Measurements from ENCODE around the gene TNFRSF1B.
"Not testable (repeated sequence)": the region's sequence is repeated elsewhere in the genome, so short reads cannot be mapped to it uniquely, and the experiment has no call there.

Gene TNFRSF1B

DNA sequence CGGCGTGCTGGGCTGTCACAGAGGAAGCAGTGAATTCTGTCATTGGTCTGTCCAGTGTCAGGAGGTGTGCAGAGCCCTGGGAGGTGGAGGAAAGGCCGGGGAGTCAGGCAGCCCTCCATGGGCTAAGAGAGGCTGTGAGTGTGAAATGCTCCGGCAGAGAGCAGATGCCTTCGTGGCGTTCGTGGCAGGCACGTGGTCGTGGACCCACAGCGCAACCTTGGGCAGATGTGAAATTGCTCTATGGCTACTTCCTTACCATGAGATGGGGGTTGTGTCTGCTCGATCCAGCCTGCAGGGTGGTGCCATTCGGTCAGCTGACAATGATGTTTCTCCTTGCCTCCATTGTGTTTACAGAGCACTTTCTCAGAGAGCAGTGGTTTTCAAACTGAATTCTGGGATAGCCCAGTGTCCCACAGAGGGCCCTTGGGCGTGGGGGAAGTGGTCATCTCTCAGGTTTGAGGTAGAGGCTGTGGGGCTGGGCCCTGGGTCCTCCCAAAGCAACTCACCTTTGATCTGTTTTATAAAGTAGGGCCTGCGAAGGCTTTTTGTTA is 27.9 kb downstream of the TNFRSF1B start:
- DNase-seq: no peak

DNA sequence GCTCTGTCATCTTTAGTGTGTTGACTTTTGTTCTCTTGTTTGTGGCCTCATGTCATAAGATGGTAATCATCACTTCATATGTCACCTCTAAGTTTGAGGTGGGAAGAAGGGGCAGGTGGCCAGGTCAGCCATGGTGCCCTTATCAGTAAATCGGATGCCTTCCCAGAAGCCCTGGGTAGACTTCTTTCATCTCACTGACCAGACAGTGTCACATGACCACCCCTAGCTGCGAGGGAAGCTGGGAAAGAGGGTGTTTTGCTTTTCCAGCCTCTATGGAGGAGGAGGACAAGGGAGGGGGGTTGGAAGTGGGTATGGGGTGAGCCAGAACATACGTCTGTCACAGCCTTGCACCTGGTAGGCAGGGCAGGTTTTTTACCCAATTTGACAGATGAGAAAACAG is 28.6 kb downstream of the TNFRSF1B start:
- DNase-seq: no peak

DNA sequence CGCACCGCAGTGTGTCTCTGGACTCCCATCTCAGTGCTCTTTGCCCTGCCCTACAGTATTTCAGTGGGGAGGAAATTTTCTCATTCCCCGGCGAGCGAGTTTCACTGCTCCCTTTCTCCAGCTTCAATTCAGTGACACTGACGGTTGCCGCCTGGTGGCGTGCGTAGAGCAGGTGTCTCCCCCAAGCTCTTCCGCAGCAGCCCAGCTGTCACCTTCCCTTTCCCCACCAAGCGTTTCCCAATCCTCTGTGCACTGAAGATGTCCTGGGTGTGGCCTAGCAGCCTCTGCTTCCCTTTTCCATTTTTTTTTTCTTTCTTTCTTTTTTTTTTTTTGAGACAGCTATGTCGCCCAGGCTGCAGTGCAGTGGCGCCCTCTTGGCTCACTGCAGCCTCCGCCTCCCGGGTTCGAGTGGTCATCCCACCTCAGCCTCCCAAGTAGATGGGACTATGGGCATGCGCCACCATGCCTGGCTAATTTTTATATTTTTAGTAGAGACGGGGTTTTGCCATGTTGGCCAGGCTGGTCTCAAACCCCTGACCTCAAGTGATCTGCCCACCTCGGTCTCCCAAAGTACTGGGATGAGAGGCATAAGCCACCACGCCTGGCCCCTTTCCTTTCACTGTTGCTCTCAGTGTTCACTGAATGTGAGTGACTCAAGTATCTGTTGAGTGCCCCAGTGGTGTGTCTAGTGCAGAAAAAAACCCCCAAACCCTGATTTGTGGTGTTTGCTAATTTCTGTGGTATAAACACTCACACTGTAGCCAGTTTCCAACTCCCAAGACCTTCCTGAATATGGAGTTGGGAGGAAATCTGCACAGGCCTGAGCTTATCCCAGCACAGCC is 30.1 kb downstream of the TNFRSF1B start:
- no peak for DNase-seq

DNA sequence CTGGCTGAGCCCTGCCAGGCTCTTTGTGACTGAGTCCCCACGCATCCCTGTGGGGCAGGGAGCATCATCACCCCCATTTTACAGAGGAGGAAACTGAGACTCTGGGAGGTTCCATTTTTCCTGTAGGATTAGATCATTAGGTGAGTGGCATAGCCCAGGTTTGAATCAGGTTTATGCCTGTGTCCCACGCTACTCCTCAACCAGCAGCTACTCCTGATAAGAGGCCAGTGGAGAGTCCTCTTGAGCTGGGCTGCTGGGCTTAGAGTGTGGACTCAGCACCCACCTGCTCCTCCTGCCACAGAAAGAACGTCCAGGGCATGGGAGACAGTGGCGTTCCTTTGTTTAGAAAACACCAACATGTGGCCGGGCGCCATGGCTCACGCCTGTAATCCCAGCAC is 30.7 kb downstream of the TNFRSF1B start:
- no peak for DNase-seq

DNA sequence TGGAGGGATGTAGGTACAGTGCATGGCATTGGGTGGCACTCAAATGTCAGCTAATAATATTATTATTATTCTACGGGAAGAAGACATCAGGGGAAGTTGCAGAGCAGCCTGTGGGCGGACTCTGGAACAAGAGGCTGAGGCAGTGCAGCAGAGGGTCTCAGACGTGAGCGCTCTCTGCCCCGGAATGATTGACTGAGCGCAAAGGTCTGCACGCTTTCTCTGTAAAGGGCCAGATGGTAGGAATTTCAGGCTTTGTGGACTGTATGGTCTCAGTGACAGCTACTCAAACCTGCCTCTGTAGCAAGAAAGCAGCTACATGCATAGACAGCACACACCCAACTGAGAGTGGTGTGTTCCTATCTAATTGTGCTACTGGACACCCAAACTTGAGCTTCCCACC is 33.4 kb downstream of the TNFRSF1B start:
- DNase-seq: no peak

DNA sequence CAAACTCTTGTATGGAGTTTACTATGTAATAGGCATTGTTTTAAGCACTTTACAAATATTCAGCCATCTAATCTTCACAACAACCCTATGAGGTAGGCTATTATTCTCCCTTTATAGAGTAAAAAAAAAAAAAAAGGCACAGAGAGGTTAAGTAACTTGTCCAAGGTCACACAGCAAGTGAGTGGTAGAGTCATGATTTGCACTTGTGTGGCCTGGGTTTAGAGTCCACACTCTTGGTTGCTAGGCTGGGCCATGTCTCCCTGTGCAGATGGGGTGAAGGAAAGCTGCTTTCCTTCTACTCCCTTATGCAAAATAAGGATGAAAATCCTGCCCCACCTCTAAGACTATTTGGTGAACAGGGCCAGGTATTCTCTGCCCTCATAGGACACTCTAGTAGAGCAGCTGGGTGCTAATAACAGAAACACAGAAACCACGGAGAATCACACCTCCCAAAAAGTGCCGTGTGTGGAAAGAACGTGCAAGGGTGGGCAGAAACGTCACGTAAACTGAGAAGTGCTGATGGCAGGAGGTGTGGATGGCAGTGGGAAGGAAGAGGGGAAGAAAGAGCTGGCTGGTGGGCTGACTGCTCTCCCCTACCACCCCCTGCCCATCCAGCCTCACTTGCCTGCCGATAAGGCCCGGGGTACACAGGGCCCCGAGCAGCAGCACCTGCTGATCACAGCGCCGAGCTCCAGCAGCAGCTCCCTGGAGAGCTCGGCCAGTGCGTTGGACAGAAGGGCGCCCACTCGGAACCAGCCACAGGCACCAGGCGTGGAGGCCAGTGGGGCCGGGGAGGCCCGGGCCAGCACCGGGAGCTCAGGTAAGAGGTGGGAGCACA is 34.8 kb downstream of the TNFRSF1B start:
- no peak for DNase-seq

DNA sequence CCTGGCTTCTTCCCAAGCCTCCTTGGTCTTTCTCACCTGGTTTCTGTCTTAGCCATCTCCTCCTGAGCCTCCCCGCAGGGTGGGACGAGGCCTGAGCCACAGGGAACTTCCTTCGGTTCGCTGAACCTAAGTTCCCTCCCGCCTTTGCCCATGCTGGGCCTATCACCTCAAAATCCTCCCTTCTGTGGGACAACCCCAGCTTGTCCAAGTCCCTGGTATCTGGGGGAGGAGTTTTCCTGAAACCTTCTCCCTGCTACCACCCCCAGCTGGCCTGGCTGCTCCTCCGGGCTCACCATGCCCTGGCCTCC is 35.4 kb downstream of the TNFRSF1B start:
- no peak for DNase-seq

GRCh38 chr1:12202577-12202976 is 35.8 kb downstream of the TNFRSF1B start:
- no peak for DNase-seq

GRCh38 chr1:12203216-12204007 is 36.6 kb downstream of the TNFRSF1B start:
- peak in 1 of 2 experiments; percentile 30 for DNase-seq

- DNase-seq: peak; percentile 32 to 73
Observed at GRCh38 chr1:12204140-12204539, 37.3 kb downstream of the TNFRSF1B start.

DNA sequence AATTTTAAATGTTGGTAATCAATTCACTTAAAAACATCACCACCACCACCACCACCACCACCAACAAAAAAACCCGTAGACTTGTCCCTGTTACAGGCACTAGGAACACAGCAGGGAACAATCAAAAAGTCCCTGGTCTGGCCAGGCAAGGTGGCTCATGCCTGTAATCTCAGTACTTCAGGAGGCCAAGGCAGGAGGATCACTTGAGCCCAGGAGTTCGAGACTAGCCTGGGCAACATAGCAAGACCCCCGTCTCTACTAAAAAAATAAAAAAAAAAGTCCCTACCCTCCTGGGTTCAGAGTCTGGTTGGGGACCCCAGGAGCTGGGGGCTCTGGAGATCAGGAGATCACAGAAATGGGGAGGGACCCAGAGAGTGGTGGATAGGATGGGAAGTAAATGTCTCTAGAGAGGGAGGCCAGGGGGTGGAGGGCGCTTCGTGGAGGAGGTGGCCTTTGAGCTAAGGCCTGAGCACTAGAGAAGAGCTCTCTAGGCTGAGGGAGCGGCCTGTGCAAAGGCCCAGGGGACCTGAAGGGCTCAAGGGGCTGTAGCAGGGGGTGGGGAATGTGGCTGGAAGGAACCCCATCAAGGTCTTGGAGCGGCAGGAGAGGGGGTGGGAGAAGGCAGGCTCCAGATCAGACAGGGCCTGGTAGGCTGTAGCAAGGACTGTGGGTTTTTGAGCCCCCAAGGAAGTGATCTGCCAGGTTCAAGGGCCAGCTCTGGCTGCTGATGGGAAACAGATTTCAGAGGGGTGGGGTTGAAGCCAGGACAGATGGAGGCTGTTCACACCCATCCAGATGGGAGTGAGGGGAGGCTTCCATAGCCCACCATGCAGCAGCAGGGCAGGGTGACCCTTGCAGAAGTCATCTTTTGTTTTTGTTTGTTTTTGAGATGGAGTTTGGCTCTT is 38.2 kb downstream of the TNFRSF1B start:
- DNase-seq: no peak

DNA sequence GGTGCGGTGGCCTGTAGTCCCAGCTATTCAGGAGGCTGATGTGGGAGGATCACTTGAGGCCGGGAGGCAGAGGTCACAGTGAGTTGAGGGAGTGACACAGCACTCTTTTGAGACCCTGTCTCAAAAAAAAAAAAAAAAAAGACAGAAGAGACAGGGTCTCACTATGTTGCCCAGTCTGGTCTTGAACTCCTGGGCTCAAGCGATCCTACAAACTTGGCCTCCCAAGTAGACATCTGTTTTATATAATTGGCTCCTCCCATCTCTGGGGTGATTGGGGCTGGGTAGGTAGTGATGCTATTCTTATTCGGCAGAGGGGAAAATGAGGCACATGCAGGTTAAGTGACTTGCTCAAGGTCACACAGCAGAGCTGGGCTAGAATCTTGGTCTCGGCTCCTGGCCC is 39.4 kb downstream of the TNFRSF1B start:
- no peak for DNase-seq

DNA sequence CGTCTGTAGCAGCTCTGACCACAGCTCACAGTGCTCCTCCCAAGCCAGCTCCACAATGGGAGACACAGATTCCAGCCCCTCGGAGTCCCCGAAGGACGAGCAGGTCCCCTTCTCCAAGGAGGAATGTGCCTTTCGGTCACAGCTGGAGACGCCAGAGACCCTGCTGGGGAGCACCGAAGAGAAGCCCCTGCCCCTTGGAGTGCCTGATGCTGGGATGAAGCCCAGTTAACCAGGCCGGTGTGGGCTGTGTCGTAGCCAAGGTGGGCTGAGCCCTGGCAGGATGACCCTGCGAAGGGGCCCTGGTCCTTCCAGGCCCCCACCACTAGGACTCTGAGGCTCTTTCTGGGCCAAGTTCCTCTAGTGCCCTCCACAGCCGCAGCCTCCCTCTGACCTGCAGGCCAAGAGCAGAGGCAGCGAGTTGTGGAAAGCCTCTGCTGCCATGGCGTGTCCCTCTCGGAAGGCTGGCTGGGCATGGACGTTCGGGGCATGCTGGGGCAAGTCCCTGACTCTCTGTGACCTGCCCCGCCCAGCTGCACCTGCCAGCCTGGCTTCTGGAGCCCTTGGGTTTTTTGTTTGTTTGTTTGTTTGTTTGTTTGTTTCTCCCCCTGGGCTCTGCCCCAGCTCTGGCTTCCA is 40.1 kb downstream of the TNFRSF1B start:
- no peak for DNase-seq

DNA sequence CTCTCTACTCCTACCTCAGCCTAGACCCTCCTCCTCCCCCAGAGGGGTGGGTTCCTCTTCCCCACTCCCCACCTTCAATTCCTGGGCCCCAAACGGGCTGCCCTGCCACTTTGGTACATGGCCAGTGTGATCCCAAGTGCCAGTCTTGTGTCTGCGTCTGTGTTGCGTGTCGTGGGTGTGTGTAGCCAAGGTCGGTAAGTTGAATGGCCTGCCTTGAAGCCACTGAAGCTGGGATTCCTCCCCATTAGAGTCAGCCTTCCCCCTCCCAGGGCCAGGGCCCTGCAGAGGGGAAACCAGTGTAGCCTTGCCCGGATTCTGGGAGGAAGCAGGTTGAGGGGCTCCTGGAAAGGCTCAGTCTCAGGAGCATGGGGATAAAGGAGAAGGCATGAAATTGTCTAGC is 41.5 kb downstream of the TNFRSF1B start:
- no peak for DNase-seq

DNA sequence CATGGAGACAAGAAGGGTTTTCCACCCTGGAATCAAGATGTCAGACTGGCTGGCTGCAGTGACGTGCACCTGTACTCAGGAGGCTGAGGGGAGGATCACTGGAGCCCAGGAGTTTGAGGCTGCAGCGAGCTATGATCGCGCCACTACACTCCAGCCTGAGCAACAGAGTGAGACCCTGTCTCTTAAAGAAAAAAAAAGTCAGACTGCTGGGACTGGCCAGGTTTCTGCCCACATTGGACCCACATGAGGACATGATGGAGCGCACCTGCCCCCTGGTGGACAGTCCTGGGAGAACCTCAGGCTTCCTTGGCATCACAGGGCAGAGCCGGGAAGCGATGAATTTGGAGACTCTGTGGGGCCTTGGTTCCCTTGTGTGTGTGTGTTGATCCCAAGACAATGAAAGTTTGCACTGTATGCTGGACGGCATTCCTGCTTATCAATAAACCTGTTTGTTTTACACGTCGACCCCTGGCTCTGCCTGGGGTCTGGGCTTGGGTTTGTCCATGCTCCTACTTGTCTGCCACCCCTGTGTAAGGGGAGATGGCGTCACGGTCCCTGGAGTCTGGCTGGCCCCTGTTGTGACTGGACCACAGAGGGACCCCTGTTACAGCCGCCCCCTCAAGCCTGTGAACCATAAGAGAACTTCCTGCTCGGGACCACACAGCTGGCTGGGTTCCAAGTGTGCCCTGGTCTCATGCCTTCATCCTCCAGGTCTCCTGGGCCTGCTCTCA is 42.1 kb downstream of the TNFRSF1B start:
- DNase-seq: peak; percentile 74 to 88

DNA sequence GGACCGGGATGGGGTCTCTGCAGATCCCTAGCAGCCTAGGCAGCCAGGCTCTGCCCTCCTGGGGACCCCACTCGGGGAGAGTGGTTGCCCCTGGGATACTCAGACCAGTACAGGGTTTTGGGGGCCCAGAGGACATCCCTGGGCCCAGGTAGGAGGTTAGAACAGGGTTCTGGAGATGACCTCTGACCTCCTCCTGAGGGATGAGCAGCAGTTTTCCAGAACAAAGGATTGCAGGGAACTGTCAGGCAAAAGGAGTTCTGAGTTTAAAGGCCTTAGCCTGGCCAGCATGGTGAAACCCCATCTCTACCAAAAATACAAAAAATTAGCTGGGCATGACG is 42.7 kb downstream of the TNFRSF1B start:
- DNase-seq: no peak

- no peak for DNase-seq
Observed at GRCh38 chr1:12215118-12215961, 48.5 kb downstream of the TNFRSF1B start.

DNA sequence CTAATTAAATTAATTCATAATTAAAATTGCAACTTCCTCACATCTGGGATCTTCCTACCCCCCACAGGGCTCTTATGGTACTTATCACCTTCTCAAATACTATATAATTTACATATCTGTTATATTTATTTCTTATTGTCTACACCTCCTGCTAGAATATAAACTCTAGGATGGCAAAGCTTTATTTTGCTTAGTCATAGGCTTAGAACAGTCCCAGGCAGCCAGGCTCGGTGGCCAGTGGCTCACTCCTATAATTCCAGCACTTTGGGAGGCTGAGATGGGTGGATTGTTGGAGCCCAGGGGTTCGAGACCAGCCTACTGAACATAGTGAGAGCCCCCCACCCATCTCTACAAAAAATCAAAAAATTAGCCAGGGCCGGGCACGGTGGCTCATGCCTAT is 53.0 kb downstream of the TNFRSF1B start:
- no peak for DNase-seq

- no peak for DNase-seq
Observed at GRCh38 chr1:12220890-12221289, 54.1 kb downstream of the TNFRSF1B start.

DNA sequence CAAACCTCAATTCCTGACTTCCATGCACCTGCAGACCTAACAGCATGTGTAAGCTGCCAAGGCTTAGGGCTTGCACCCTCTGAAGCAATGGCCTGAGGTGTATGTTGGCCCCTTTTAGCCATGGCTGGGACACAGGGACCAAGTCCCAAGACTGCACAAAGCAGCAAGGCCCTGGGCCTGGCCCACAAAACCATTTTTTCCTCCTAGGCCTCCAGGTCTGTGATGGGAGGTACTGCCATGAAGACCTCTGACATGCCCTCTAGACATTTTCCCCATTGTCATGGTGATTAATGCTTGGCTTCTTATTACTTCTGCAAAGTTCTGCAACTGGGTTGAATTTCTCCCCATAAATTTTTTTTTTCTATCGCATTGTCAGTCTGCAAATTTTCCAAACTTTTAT is 55.9 kb downstream of the TNFRSF1B start:
- not testable (repeated sequence) for DNase-seq
